ENCODE data around the gene HPS6.
"Not testable (repeated sequence)": the region's sequence is repeated elsewhere in the genome, so short reads cannot be mapped to it uniquely, and the experiment has no call there.

HPS6 gene

GRCh38 chr10:102064868-102065560, at the start of gene HPS6:
TSS of gene HPS6 (plus strand) at chr10:102065349. CDS start at chr10:102065475, 126 bp downstream.
- Histone ChIP-seq H3K9ac (ENCODE audit: low read depth, low read length) (peak within 1 kb of the TSS; percentile 53), H3K4me3 (ENCODE audit: low read depth, low read length) (peak within 1 kb of the TSS; percentile 81), H3K27ac (ENCODE audit: low read depth, low read length) (peak within 1 kb of the TSS; percentile 47), H3K4me1 (ENCODE audit: control insufficient read depth, insufficient read depth, low read length) (no peaks in the 10 kb centered on the region), H3K36me3 (ENCODE audit: control insufficient read depth, insufficient read depth, low read length) (peaks cover 3% of the 10 kb centered on the region; the same call in 1 of the 2 replicates), H3K9me3 (ENCODE audit: control insufficient read depth, insufficient read depth, low read length) (no peaks in the 10 kb centered on the region), H3K27me3 (ENCODE audit: control insufficient read depth, insufficient read depth, low read length) (no peaks in the 10 kb centered on the region)

DNA sequence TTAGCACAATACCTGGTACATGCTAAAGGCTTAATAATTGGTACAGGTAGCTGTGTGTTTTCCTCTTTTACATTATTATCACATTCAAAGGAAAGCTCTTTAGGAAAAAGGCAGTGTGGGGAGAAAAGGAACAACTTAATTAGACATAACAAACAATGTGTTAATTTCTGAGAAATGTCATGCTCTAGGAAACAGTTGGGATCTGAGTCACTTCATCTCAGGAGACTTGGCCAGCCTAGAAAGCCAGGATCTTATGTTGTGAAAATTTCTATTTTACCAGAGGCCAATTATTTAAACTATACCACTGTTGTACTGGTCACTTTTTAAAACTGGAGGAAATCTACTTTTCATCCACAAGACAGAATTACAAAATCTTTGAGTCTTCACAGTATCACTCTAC, 48.7 kb upstream of the HPS6 start:
- H3K36me3 ChIP-seq (ENCODE audit: control insufficient read depth, insufficient read depth, low read length) = peaks cover 32% of the 10 kb centered on the region
- H3K9ac ChIP-seq (ENCODE audit: low read depth, low read length) = no peak overlapping the region
- no peak overlapping the region for H3K27ac ChIP-seq (ENCODE audit: low read depth, low read length)
- H3K9me3 ChIP-seq (ENCODE audit: control insufficient read depth, insufficient read depth, low read length) = no peaks in the 10 kb centered on the region
- no peaks in the 10 kb centered on the region for H3K4me1 ChIP-seq (ENCODE audit: control insufficient read depth, insufficient read depth, low read length)
- H3K4me3 ChIP-seq (ENCODE audit: low read depth, low read length) = no peak overlapping the region
- no peaks in the 10 kb centered on the region for H3K27me3 ChIP-seq (ENCODE audit: control insufficient read depth, insufficient read depth, low read length)

- H3K9me3 ChIP-seq (ENCODE audit: control insufficient read depth, insufficient read depth, low read length) = no peaks in the 10 kb centered on the region
- H3K36me3 ChIP-seq (ENCODE audit: control insufficient read depth, insufficient read depth, low read length) = peaks cover 32% of the 10 kb centered on the region
Observed at GRCh38 chr10:102017295-102017694, 47.9 kb upstream of the HPS6 start.

DNA sequence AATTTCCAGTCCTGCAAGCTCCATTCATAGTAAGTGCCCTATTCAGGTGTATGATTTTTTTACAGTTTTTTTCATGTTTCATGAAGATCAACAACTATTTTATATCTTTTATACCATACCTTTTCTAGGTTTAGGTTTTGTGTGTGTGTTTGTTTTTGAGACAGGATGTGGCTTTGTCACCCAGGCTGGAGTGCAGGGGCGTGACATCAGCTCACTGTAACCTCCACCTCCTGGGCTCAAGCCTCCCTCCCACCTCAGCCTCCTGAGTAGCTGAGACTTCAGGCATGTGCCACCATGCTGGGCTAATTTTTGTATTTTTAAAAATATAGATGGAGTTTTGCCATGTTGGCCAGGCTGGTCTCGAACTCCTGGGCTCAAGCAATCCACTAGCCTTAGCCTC, 44.2 kb upstream of the HPS6 start:
- no peaks in the 10 kb centered on the region for H3K27me3 ChIP-seq (ENCODE audit: control insufficient read depth, insufficient read depth, low read length)
- no peak overlapping the region for H3K27ac ChIP-seq (ENCODE audit: low read depth, low read length)
- no peak overlapping the region for H3K9ac ChIP-seq (ENCODE audit: low read depth, low read length)
- no peaks in the 10 kb centered on the region for H3K9me3 ChIP-seq (ENCODE audit: control insufficient read depth, insufficient read depth, low read length)
- H3K4me3 ChIP-seq (ENCODE audit: low read depth, low read length) = no peak overlapping the region
- no peaks in the 10 kb centered on the region for H3K4me1 ChIP-seq (ENCODE audit: control insufficient read depth, insufficient read depth, low read length)
- peaks cover 37% of the 10 kb centered on the region for H3K36me3 ChIP-seq (ENCODE audit: control insufficient read depth, insufficient read depth, low read length)

More at GRCh38 chr10:102017295-102017694, 47.9 kb upstream of the HPS6 start:
- Histone ChIP-seq H3K9ac (ENCODE audit: low read depth, low read length) (no peak overlapping the region), H3K27ac (ENCODE audit: low read depth, low read length) (no peak overlapping the region), H3K27me3 (ENCODE audit: control insufficient read depth, insufficient read depth, low read length) (no peaks in the 10 kb centered on the region), H3K4me3 (ENCODE audit: low read depth, low read length) (no peak overlapping the region), H3K4me1 (ENCODE audit: control insufficient read depth, insufficient read depth, low read length) (no peaks in the 10 kb centered on the region)

DNA sequence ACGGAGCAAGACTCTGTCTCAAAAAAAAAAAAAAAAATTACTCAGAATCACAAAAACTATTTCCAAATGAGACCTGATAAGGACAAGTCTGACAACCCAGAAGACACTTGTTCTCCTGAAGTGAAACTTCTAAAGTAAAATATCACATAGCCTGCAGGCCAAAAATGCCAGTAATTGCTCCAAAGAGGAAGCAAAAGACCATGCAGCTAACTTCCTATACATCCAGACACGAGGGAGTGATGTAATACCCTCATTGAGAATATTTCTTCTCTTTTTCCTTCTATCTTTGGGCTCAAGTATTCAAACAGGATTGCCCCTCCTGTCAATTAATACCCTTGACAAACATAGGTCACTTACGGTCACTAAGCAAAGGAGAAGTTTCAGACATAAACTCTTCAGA, 40.4 kb upstream of the HPS6 start:
- H3K36me3 ChIP-seq (ENCODE audit: control insufficient read depth, insufficient read depth, low read length) = peaks cover 42% of the 10 kb centered on the region
- H3K27me3 ChIP-seq (ENCODE audit: control insufficient read depth, insufficient read depth, low read length) = no peaks in the 10 kb centered on the region
- no peak overlapping the region for H3K9ac ChIP-seq (ENCODE audit: low read depth, low read length)
- no peaks in the 10 kb centered on the region for H3K9me3 ChIP-seq (ENCODE audit: control insufficient read depth, insufficient read depth, low read length)
- no peaks in the 10 kb centered on the region for H3K4me1 ChIP-seq (ENCODE audit: control insufficient read depth, insufficient read depth, low read length)
- no peak overlapping the region for H3K27ac ChIP-seq (ENCODE audit: low read depth, low read length)
- no peak overlapping the region for H3K4me3 ChIP-seq (ENCODE audit: low read depth, low read length)

DNA sequence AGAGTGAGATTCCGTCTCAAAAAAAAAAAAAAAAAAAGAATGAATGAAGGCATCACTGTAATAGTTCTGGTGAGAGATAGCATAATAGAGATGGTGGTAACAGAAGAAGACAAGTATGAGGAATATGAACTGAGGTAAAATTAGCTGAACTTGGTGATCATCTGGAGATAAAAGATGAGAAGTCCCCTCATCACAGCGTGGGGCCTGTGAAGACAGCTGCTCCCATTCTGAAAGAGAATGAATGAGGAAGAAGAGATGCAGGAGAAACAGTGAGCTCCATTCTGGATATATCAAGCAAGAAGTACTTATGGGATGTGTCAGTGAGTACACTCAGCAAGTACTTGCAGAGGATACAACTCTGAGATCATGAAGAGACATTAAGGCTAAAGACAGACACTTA, 37.9 kb upstream of the HPS6 start:
- H3K27me3 ChIP-seq (ENCODE audit: control insufficient read depth, insufficient read depth, low read length) = no peaks in the 10 kb centered on the region
- peaks cover 54% of the 10 kb centered on the region for H3K36me3 ChIP-seq (ENCODE audit: control insufficient read depth, insufficient read depth, low read length)
- H3K4me3 ChIP-seq (ENCODE audit: low read depth, low read length) = no peak overlapping the region
- no peak overlapping the region for H3K27ac ChIP-seq (ENCODE audit: low read depth, low read length)
- H3K4me1 ChIP-seq (ENCODE audit: control insufficient read depth, insufficient read depth, low read length) = no peaks in the 10 kb centered on the region
- no peaks in the 10 kb centered on the region; the same call in 1 of the 2 replicates for H3K9me3 ChIP-seq (ENCODE audit: control insufficient read depth, insufficient read depth, low read length)
- H3K9ac ChIP-seq (ENCODE audit: low read depth, low read length) = no peak overlapping the region

DNA sequence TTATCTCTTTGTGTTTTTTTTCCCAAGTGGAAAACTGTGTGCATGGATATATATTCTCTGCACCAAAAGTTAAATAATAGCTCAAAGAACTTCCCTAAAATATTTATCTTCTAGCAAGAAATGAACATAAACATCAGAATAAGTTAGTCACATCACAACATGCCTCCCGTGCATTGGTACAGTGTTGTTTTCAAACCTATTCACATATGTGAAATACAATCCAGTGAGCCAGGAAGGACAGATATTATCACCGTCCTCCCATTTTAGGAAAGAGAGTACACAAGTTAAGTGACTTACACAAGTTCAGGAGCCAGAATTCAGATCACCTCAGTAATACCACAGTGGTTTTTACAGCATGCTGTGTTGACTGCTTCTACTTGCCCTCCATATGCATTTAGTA, 31.4 kb upstream of the HPS6 start:
- Histone ChIP-seq H3K27me3 (ENCODE audit: control insufficient read depth, insufficient read depth, low read length) (no peaks in the 10 kb centered on the region), H3K9ac (ENCODE audit: low read depth, low read length) (no peak overlapping the region), H3K4me1 (ENCODE audit: control insufficient read depth, insufficient read depth, low read length) (no peaks in the 10 kb centered on the region), H3K27ac (ENCODE audit: low read depth, low read length) (no peak overlapping the region), H3K9me3 (ENCODE audit: control insufficient read depth, insufficient read depth, low read length) (no peaks in the 10 kb centered on the region; the same call in 1 of the 2 replicates), H3K4me3 (ENCODE audit: low read depth, low read length) (no peak overlapping the region), H3K36me3 (ENCODE audit: control insufficient read depth, insufficient read depth, low read length) (peaks cover 46% of the 10 kb centered on the region)

DNA sequence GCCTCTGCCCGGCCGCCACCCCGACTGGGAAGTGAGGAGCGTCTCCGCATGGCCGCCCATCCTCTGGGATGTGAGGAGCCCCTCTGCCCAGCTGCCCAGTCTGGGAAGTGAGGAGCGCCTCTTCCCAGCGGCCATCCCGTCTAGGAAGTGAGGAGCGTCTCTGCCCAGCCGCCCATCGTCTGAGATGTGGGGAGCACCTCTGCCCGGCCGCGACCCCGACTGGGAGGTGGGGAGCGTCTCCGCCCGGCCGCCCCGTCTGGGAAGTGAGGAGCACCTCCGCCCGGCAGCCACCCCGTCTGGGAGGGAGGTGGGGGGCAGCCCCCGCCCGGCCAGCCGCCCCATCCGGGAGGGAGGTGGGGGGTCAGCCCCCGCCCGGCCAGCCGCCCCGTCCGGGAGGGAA, 29.3 kb upstream of the HPS6 start:
- H3K4me1 ChIP-seq (ENCODE audit: control insufficient read depth, insufficient read depth, low read length); H3K9ac ChIP-seq (ENCODE audit: low read depth, low read length); H3K27ac ChIP-seq (ENCODE audit: low read depth, low read length): not testable (repeated sequence)

DNA sequence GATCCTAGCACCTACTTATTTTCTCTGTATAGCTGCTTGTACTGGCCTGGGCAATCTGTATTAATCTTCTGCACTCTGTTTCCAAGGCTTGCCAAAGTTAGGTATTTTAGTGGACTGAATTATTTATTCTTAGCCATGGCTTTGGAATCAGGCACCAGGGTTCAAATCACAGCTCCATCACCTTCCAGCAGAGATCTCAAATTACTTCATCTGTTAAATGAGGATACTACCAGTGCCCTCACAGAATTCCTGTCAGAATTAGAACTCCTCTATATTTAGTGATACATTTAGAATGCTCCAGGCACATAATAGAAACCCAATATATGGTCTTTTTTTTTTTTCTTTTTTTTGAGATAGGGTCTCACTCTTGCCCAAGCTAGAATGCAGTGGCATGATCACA, 26.7 kb upstream of the HPS6 start:
- H3K4me3 ChIP-seq (ENCODE audit: low read depth, low read length) = no peak overlapping the region
- H3K9ac ChIP-seq (ENCODE audit: low read depth, low read length) = no peak overlapping the region
- no peaks in the 10 kb centered on the region for H3K4me1 ChIP-seq (ENCODE audit: control insufficient read depth, insufficient read depth, low read length)
- no peak overlapping the region for H3K27ac ChIP-seq (ENCODE audit: low read depth, low read length)
- no peaks in the 10 kb centered on the region for H3K27me3 ChIP-seq (ENCODE audit: control insufficient read depth, insufficient read depth, low read length)
- no peaks in the 10 kb centered on the region for H3K9me3 ChIP-seq (ENCODE audit: control insufficient read depth, insufficient read depth, low read length)
- H3K36me3 ChIP-seq (ENCODE audit: control insufficient read depth, insufficient read depth, low read length) = peaks cover 15% of the 10 kb centered on the region

More for the DNA sequence above, 29.3 kb upstream of the HPS6 start:
- not testable (repeated sequence) for H3K27me3 ChIP-seq (ENCODE audit: control insufficient read depth, insufficient read depth, low read length); H3K9me3 ChIP-seq (ENCODE audit: control insufficient read depth, insufficient read depth, low read length); H3K4me3 ChIP-seq (ENCODE audit: low read depth, low read length)
- peaks cover 36% of the 10 kb centered on the region for H3K36me3 ChIP-seq (ENCODE audit: control insufficient read depth, insufficient read depth, low read length)

- peaks cover 11% of the 10 kb centered on the region for H3K36me3 ChIP-seq (ENCODE audit: control insufficient read depth, insufficient read depth, low read length)
- H3K4me3 ChIP-seq (ENCODE audit: low read depth, low read length) = no peak overlapping the region
- H3K27ac ChIP-seq (ENCODE audit: low read depth, low read length) = no peak overlapping the region
- no peaks in the 10 kb centered on the region for H3K27me3 ChIP-seq (ENCODE audit: control insufficient read depth, insufficient read depth, low read length)
- no peaks in the 10 kb centered on the region for H3K4me1 ChIP-seq (ENCODE audit: control insufficient read depth, insufficient read depth, low read length)
- no peaks in the 10 kb centered on the region for H3K9me3 ChIP-seq (ENCODE audit: control insufficient read depth, insufficient read depth, low read length)
- no peak overlapping the region for H3K9ac ChIP-seq (ENCODE audit: low read depth, low read length)
Observed at GRCh38 chr10:102040305-102041050, 24.7 kb upstream of the HPS6 start.

GRCh38 chr10:102045292-102045691, 19.9 kb upstream of the HPS6 start:
- Histone ChIP-seq H3K4me1 (ENCODE audit: control insufficient read depth, insufficient read depth, low read length) (no peaks in the 10 kb centered on the region), H3K9me3 (ENCODE audit: control insufficient read depth, insufficient read depth, low read length) (no peaks in the 10 kb centered on the region), H3K36me3 (ENCODE audit: control insufficient read depth, insufficient read depth, low read length) (no peaks in the 10 kb centered on the region), H3K9ac (ENCODE audit: low read depth, low read length) (no peak overlapping the region), H3K27me3 (ENCODE audit: control insufficient read depth, insufficient read depth, low read length) (no peaks in the 10 kb centered on the region), H3K4me3 (ENCODE audit: low read depth, low read length) (no peak overlapping the region), H3K27ac (ENCODE audit: low read depth, low read length) (no peak overlapping the region)

Data from HUES48 (cell line).